ENCODE data around the gene PSD2. TPM values are rescaled to one million over a fixed set of nuclear protein-coding genes. Genes with fewer than 3 reads are reported as not detected.

The PSD2 gene
- total and polyA plus RNA-seq, 4 donors: 0.05 TPM; not detected in 3

DNA sequence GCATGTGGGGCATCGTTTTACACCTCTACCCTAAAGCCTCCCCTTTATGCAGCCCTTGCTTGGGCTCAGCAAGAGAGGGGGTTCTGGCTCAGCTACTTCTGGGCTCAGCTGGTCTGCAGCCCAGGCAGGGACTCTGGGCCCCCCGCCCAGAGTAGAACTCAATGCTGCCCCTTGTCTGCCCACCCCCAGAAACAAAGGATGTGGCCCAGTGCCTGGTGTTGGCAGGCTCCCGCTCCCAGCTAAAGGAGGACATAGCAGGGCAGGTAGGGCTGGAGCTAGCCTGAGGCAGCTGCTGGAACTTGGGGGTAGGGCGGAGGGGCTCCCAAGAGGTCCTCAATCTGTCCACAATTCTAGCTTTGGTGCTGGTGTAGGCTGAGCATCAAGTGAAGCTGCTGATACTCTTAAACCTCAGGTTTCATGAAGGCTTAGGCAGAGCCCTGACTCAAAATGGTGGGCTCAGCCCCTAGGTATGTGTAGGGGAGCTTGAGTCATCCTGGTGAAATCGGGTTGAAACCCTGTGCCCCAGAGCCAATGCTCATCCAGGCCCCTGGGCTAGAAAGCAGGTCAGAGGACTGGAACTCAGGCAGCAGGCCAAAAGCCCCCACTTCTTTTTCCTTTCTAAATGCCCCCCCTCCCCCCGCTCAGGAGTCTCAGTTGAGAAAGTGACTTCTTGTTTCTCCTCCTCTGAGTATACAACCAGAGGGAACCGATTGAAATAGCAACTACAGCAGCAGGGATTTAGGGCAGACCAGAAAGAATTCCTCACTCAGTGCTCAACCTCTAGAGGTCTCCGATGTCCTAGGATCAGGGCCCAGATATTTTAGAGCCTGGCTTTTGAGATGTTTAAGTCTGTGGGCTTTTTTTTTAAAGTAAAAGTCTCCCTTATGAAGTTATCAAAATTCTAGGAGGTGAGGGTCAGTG lies 11.4 kb downstream of the PSD2 start:
- Histone ChIP-seq H3K9me3 (ENCODE audit: control insufficient read depth in 4 of 4, low read length in 3 of 4) (no peaks in the 10 kb centered on the region), H3K4me1 (ENCODE audit: control insufficient read depth in 4 of 4, insufficient read depth in 4 of 4, low read length in 3 of 4) (no peaks in the 10 kb centered on the region), H3K36me3 (ENCODE audit: control insufficient read depth in 4 of 4, insufficient read depth in 3 of 4, low read depth in 1 of 4, low read length in 3 of 4) (no peaks in the 10 kb centered on the region), H3K4me3 (ENCODE audit: low read depth in 1 of 3, low read length in 3 of 3) (no peak overlapping the region), H3K27ac (ENCODE audit: low read depth in 1 of 2, low read length in 2 of 2) (no peak overlapping the region), H3K27me3 (ENCODE audit: control insufficient read depth in 4 of 4, insufficient read depth in 4 of 4, low read length in 3 of 4) (no peaks in the 10 kb centered on the region), H3K9ac (ENCODE audit: low read depth in 1 of 2, low read length in 2 of 2) (no peak overlapping the region)
- DNase-seq (ENCODE audit: low spot score): no peak
- TF ChIP-seq TAF1 (conservative IDR thresholded peaks at IDR 0.05) (no peak), NR2F2 (IDR thresholded peaks at IDR 0.05) (no peak), GABPA (IDR thresholded peaks at IDR 0.05 in 1 of 2, conservative IDR thresholded peaks at IDR 0.05 in 1 of 2) (no peak), FOXA2 (IDR thresholded peaks at IDR 0.05) (no peak), FOXA1 (IDR thresholded peaks at IDR 0.05) (no peak), EGR1 (IDR thresholded peaks at IDR 0.05; ENCODE audit: low read depth in 2 of 2) (no peak), JUND (IDR thresholded peaks at IDR 0.05) (no peak), HNF4G (IDR thresholded peaks at IDR 0.05) (no peak), HNF4A (conservative IDR thresholded peaks at IDR 0.05) (no peak), RXRA (IDR thresholded peaks at IDR 0.05) (no peak), RAD21 (IDR thresholded peaks at IDR 0.05) (no peak), SP1 (IDR thresholded peaks at IDR 0.05) (no peak), YY1 (IDR thresholded peaks at IDR 0.05) (no peak)
- TF ChIP-seq, protein P1, sequence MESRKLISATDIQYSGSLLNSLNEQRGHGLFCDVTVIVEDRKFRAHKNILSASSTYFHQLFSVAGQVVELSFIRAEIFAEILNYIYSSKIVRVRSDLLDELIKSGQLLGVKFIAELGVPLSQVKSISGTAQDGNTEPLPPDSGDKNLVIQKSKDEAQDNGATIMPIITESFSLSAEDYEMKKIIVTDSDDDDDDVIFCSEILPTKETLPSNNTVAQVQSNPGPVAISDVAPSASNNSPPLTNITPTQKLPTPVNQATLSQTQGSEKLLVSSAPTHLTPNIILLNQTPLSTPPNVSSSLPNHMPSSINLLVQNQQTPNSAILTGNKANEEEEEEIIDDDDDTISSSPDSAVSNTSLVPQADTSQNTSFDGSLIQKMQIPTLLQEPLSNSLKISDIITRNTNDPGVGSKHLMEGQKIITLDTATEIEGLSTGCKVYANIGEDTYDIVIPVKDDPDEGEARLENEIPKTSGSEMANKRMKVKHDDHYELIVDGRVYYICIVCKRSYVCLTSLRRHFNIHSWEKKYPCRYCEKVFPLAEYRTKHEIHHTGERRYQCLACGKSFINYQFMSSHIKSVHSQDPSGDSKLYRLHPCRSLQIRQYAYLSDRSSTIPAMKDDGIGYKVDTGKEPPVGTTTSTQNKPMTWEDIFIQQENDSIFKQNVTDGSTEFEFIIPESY (IDR thresholded peaks at IDR 0.05): no peak
- TF ChIP-seq, protein P2, sequence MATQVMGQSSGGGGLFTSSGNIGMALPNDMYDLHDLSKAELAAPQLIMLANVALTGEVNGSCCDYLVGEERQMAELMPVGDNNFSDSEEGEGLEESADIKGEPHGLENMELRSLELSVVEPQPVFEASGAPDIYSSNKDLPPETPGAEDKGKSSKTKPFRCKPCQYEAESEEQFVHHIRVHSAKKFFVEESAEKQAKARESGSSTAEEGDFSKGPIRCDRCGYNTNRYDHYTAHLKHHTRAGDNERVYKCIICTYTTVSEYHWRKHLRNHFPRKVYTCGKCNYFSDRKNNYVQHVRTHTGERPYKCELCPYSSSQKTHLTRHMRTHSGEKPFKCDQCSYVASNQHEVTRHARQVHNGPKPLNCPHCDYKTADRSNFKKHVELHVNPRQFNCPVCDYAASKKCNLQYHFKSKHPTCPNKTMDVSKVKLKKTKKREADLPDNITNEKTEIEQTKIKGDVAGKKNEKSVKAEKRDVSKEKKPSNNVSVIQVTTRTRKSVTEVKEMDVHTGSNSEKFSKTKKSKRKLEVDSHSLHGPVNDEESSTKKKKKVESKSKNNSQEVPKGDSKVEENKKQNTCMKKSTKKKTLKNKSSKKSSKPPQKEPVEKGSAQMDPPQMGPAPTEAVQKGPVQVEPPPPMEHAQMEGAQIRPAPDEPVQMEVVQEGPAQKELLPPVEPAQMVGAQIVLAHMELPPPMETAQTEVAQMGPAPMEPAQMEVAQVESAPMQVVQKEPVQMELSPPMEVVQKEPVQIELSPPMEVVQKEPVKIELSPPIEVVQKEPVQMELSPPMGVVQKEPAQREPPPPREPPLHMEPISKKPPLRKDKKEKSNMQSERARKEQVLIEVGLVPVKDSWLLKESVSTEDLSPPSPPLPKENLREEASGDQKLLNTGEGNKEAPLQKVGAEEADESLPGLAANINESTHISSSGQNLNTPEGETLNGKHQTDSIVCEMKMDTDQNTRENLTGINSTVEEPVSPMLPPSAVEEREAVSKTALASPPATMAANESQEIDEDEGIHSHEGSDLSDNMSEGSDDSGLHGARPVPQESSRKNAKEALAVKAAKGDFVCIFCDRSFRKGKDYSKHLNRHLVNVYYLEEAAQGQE (IDR thresholded peaks at IDR 0.05): no peak
- TF ChIP-seq, protein P3, sequence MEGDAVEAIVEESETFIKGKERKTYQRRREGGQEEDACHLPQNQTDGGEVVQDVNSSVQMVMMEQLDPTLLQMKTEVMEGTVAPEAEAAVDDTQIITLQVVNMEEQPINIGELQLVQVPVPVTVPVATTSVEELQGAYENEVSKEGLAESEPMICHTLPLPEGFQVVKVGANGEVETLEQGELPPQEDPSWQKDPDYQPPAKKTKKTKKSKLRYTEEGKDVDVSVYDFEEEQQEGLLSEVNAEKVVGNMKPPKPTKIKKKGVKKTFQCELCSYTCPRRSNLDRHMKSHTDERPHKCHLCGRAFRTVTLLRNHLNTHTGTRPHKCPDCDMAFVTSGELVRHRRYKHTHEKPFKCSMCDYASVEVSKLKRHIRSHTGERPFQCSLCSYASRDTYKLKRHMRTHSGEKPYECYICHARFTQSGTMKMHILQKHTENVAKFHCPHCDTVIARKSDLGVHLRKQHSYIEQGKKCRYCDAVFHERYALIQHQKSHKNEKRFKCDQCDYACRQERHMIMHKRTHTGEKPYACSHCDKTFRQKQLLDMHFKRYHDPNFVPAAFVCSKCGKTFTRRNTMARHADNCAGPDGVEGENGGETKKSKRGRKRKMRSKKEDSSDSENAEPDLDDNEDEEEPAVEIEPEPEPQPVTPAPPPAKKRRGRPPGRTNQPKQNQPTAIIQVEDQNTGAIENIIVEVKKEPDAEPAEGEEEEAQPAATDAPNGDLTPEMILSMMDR (IDR thresholded peaks at IDR 0.05; ENCODE audit: low read depth, low read length, missing input control): no peak
- TF ChIP-seq, protein P4, sequence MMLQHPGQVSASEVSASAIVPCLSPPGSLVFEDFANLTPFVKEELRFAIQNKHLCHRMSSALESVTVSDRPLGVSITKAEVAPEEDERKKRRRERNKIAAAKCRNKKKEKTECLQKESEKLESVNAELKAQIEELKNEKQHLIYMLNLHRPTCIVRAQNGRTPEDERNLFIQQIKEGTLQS (IDR thresholded peaks at IDR 0.05): no peak
- TF ChIP-seq, protein P5, sequence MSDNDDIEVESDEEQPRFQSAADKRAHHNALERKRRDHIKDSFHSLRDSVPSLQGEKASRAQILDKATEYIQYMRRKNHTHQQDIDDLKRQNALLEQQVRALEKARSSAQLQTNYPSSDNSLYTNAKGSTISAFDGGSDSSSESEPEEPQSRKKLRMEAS (IDR thresholded peaks at IDR 0.05): no peak
- 70% methylated on average over 8 of the region's 8 CpGs for WGBS
